Right lobe of liver (tissue), 4 donors: Measurements from ENCODE around the gene ADAMTSL2.

ENCODE experiments used
- CTCF ChIP-seq, 4 donors: fragments of 200-600 bp in 3 of 4; fragments of 450-650 bp in 1 of 4; IDR thresholded peaks; one replicate each; pipeline versions ENCODE4 v1.5.1 to v1.8.0; 2016 to 2022; ENCODE audit warnings: antibody characterized with exemption in 4 of 4, mild to moderate bottlenecking in 2 of 4
- POLR2A ChIP-seq: fragments of 450-650 bp; IDR thresholded peaks from one replicate; pipeline ENCODE4 v1.6.1; 2017; ENCODE audit warnings: antibody characterized with exemption, mild to moderate bottlenecking
- donor health status: DM: no; HTN: no; CAD: no.
- donor health status: DM: no; HTN: no; CAD: no.
- donor health status: DM: no; HTN: yes; CAD: no.

DNA sequence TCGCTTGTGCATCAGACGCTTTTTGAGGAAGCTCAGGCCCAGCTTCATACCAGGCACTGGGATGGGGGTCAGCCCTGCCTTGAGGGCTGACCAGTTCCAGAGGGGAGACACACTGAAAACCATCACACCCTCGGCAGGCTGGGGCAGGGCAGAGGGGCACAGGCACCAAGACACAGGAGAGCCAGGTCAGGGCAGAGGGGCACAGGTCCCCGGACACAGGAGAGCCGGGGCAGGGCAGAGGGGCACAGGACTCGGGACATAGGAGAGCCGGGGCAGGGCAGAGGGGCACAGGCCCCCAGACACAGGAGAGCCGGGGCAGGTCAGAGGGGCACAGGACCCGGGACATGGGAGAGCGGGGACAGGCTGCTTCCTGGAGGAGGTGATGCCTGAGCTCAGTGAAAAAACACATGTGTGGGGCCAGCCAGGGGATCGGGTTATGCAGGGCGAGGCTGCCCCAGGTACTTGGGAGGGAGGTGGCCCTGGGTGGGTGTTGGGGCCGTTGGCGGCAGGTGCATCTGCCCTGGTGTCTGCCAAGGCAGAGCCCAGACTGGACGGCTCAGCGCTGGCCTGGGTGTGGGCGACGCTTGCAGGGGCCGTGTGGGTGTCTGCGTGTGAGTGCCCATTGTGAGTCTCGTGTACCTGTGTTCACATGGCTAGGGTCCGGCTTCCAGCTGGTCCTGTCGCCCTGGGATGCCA, 40.5 kb upstream of the ADAMTSL2 start:
- no peak for TF ChIP-seq CTCF (IDR thresholded peaks at IDR 0.05)
- TF ChIP-seq POLR2A, result no peak
